Endometrial microvascular endothelial cells (primary cell): ENCODE measurements around the gene ADAM12. TPM values are rescaled to one million over a fixed set of nuclear protein-coding genes. Genes with fewer than 3 reads are reported as not detected.

Experiments used
- in situ Hi-C: cut with HindIII; loops from 2 replicates; pipeline ENCODE4 v1.10.0; 2017; ENCODE audit warnings: low sequenced_read_pairs, low pct_unique_long_range_greater_than_20kb; ENCODE audit errors: inconsistent ontology term
- total RNA-seq: library from RNA; depleted of rRNA; stranded (reverse); fragments of >200 nt; gene quantifications from one replicate; pipeline ENCODE4 v1.2.3, GENCODE V29; 2015; ENCODE audit errors: inconsistent ontology term

ADAM12 gene
- total RNA-seq, 1 donor from 2014 or later: 0.28 TPM

GRCh38 chr10:126123466-126123865, 264.8 kb downstream of the ADAM12 start:
- in situ Hi-C loops: no loop called here

GRCh38 chr10:126122881-126123280, 265.4 kb downstream of the ADAM12 start:
- in situ Hi-C loops: no loop called here

- in situ Hi-C loops: no loop called here
Observed at GRCh38 chr10:126119599-126119998, 268.7 kb downstream of the ADAM12 start.

GRCh38 chr10:126118476-126118875, 269.8 kb downstream of the ADAM12 start:
- in situ Hi-C loops: no loop called here

- in situ Hi-C loops: no loop called here
Observed at GRCh38 chr10:126117196-126117595, 271.1 kb downstream of the ADAM12 start.

- in situ Hi-C loops: no loop called here
Observed at GRCh38 chr10:126115886-126116285, 272.4 kb downstream of the ADAM12 start.

- in situ Hi-C loops: no loop called here
Observed at GRCh38 chr10:126114884-126115555, 273.3 kb downstream of the ADAM12 start.

- in situ Hi-C loops: no loop called here
Observed at GRCh38 chr10:126111516-126111915, 276.8 kb downstream of the ADAM12 start.

GRCh38 chr10:126110489-126111180, 277.6 kb downstream of the ADAM12 start:
- in situ Hi-C loops: no loop called here

- in situ Hi-C loops: no loop called here
Observed at GRCh38 chr10:126109893-126110292, 278.4 kb downstream of the ADAM12 start.

GRCh38 chr10:126108693-126109092, 279.6 kb downstream of the ADAM12 start:
- in situ Hi-C loops: no loop called here

- in situ Hi-C loops: no loop called here
Observed at GRCh38 chr10:126104767-126105166, 283.5 kb downstream of the ADAM12 start.

- in situ Hi-C loops: no loop called here
Observed at GRCh38 chr10:126102636-126103035, 285.6 kb downstream of the ADAM12 start.

GRCh38 chr10:126101736-126102135, 286.5 kb downstream of the ADAM12 start:
- in situ Hi-C loops: no loop called here

- in situ Hi-C loops: no loop called here
Observed at GRCh38 chr10:126101325-126101724, 287.0 kb downstream of the ADAM12 start.

GRCh38 chr10:126099366-126099765, 288.9 kb downstream of the ADAM12 start:
- in situ Hi-C loops: no loop called here

- in situ Hi-C loops: no loop called here
Observed at GRCh38 chr10:126098226-126098581, 290.1 kb downstream of the ADAM12 start.

GRCh38 chr10:126097558-126098225, 290.6 kb downstream of the ADAM12 start:
- in situ Hi-C loops: no loop called here

GRCh38 chr10:126094537-126094936, 293.7 kb downstream of the ADAM12 start:
- in situ Hi-C loops: no loop called here
